B cell (primary cell): ENCODE results near the gene IL4R. TPM values are rescaled to one million over a fixed set of nuclear protein-coding genes. Genes with fewer than 3 reads are reported as not detected.

Experiments
- ATAC-seq: fragments of 200-7000 bp; cut with Tn5 transposase; one replicate; pipeline ENCODE4 v1.10.0; 2021; ENCODE audit warnings: low read depth, mild to moderate bottlenecking, moderate number of reproducible peaks, moderate library complexity
- CTCF ChIA-PET: fragments of 350-600 bp; sonication (Branson Sonifier 250); formaldehyde crosslinking; loops from one replicate; lab custom pipeline; 2021; ENCODE audit warnings: antibody characterized with exemption, inconsistent platforms; lab: Charles Lee
- POLR2A ChIA-PET: fragments of 350-600 bp; sonication (Branson Sonifier 250); formaldehyde crosslinking; loops from one replicate; lab custom pipeline; 2021; ENCODE audit warnings: antibody characterized with exemption; lab: Charles Lee
- DNase-seq: peaks from one replicate; pipeline ENCODE4 v3.0.0; 2013
- H2AFZ ChIP-seq: 2 replicates; pipeline ENCODE4 v1.6.1; 2012; ENCODE audit warnings: mild to moderate bottlenecking, low read depth, low read length; ENCODE audit not compliant: insufficient read depth, poor library complexity, severe bottlenecking
- H3K27ac ChIP-seq, 2 donors: 1 replicate in 1 of 2; 2 replicates in 1 of 2; pipeline ENCODE4 v1.5.1; 2012 to 2013; ENCODE audit warnings: low read length in 2 of 2, mild to moderate bottlenecking in 2 of 2, moderate library complexity in 1 of 2
- H3K27me3 ChIP-seq, 4 experiments: fragments of 200-600 bp in 1 of 4; sonication (generic) in 1 of 4; replicated peaks in 1 of 4; 1 replicate in 2 of 4; 2 replicates in 2 of 4; pipeline versions ENCODE4 v1.6.1 to v1.7.0; 2013 to 2016; ENCODE audit warnings: low read length in 3 of 4, mild to moderate bottlenecking in 2 of 4, mixed read lengths in 1 of 4, moderate library complexity in 1 of 4; ENCODE audit not compliant: insufficient read depth in 4 of 4, control insufficient read depth in 3 of 4; ENCODE audit errors: control extremely low read depth in 1 of 4
- H3K36me3 ChIP-seq, 2 experiments: replicated peaks in 1 of 2; 1 replicate in 1 of 2; 2 replicates in 1 of 2; pipeline versions ENCODE4 v1.6.1 to v1.7.1; 2013; ENCODE audit warnings: low read length in 1 of 2; ENCODE audit not compliant: insufficient read depth in 2 of 2, control insufficient read depth in 1 of 2; ENCODE audit errors: control extremely low read depth in 1 of 2, extremely low read depth in 1 of 2
- H3K4me1 ChIP-seq, 2 donors: fragments of 200-600 bp in 1 of 2; sonication (generic) in 1 of 2; 1 replicate in 1 of 2; 2 replicates in 1 of 2; pipeline versions ENCODE4 v1.5.1 to v1.6.1; 2013 to 2017; ENCODE audit warnings: low read length in 2 of 2; ENCODE audit not compliant: control insufficient read depth in 2 of 2, insufficient read depth in 2 of 2
- H3K4me2 ChIP-seq: replicated peaks from 2 replicates; pipeline ENCODE3; 2012; ENCODE audit warnings: mild to moderate bottlenecking, low read depth, low read length; ENCODE audit not compliant: poor library complexity, severe bottlenecking
- H3K4me3 ChIP-seq, 5 experiments: fragments of 200-600 bp in 1 of 5; sonication (generic) in 1 of 5; 1 replicate in 3 of 5; 2 replicates in 2 of 5; pipeline versions ENCODE4 v1.5.1 to v1.7.0; 2011 to 2016; ENCODE audit warnings: low read length in 4 of 5, mild to moderate bottlenecking in 4 of 5, low read depth in 2 of 5, control low read depth in 1 of 5, moderate library complexity in 1 of 5; ENCODE audit not compliant: insufficient read depth in 1 of 5; ENCODE audit errors: control extremely low read depth in 1 of 5, extremely low read depth in 1 of 5
- H3K79me2 ChIP-seq: fragments of 200-600 bp; sonication (generic); one replicate; pipeline ENCODE4 v1.6.0; 2016; ENCODE audit warnings: low read length; ENCODE audit not compliant: control insufficient read depth, insufficient read depth
- H3K9ac ChIP-seq: fragments of 200-600 bp; sonication (generic); 2 replicates; pipeline ENCODE4 v1.6.1; 2017; ENCODE audit warnings: mild to moderate bottlenecking, low read length, moderate library complexity
- H3K9me3 ChIP-seq, 3 donors: one replicate each; pipeline versions ENCODE4 v1.6.1 to v1.7.1; 2013; ENCODE audit warnings: low read length in 2 of 3; ENCODE audit not compliant: control insufficient read depth in 2 of 3, insufficient read depth in 1 of 3; ENCODE audit errors: control extremely low read depth in 1 of 3
- H4K20me1 ChIP-seq: 2 replicates; pipeline ENCODE4 v1.6.0; 2012; ENCODE audit warnings: mild to moderate bottlenecking, low read length; ENCODE audit not compliant: insufficient read depth, control insufficient read depth, poor library complexity, severe bottlenecking
- H3K27ac Mint-ChIP-seq: one replicate; pipeline ENCODE4 v1.8.0; 2021; ENCODE audit warnings: mixed read lengths
- H3K27me3 Mint-ChIP-seq: one replicate; pipeline ENCODE4 v1.8.0; 2021; ENCODE audit warnings: mixed read lengths
- H3K4me1 Mint-ChIP-seq: one replicate; pipeline ENCODE4 v1.8.0; 2021; ENCODE audit warnings: mixed read lengths
- H3K4me3 Mint-ChIP-seq: one replicate; pipeline ENCODE4 v1.8.0; 2021; ENCODE audit warnings: mixed read lengths
- H3K9me3 Mint-ChIP-seq: one replicate; pipeline ENCODE4 v1.8.0; 2022; ENCODE audit warnings: mixed read lengths; ENCODE audit not compliant: insufficient read depth
- CTCF ChIP-seq: fragments of 200-600 bp; IDR thresholded peaks from one replicate; pipeline ENCODE4 v1.8.0; 2022; ENCODE audit warnings: antibody characterized with exemption, mild to moderate bottlenecking
- EZH2 ChIP-seq: IDR thresholded peaks from 2 replicates; pipeline ENCODE4 v1.6.1; 2012; ENCODE audit warnings: borderline replicate concordance, low read depth, mild to moderate bottlenecking, moderate library complexity, low read length; ENCODE audit not compliant: insufficient read depth, poor library complexity, severe bottlenecking
- WGBS: methylation state at CpG from one replicate; pipeline ENCODE4 v1.1.5; 2013; ENCODE audit warnings: missing lambda C conversion rate; ENCODE audit not compliant: insufficient coverage; 5-methylcytosine and 5-hydroxymethylcytosine counted together
- intact Hi-C: fragments of 100-400 bp; cut with micrococcal nuclease; formaldehyde crosslinking; loops from one replicate; pipeline ENCODE4 v1.10.0; 2022
- polyA plus RNA-seq: library from polyadenylated mRNA; depleted of rRNA; stranded (reverse); fragments of >200 nt; gene quantifications from 2 replicates; pipeline ENCODE4 v1.2.3, GENCODE V29; 2012
- total RNA-seq, 2 donors: library from RNA; stranded (reverse); fragments of 120-200 nt in 1 of 2; gene quantifications; 1 replicate in 1 of 2; 2 replicates in 1 of 2; pipeline versions ENCODE4 v1.2.3 to v1.2.4, GENCODE V29; 2013 to 2022

Gene IL4R
- total and polyA plus RNA-seq, 2 donors (not counting 1 experiment from before 2014, with no cell fraction given): 311 to 966 TPM

- no peaks in the 10 kb centered on the region for H3K36me3 ChIP-seq
- peaks cover 53 to 58% of the 10 kb centered on the region in 2 donors for H3K4me1 ChIP-seq
- no peaks in the 10 kb centered on the region for H3K27me3 ChIP-seq
- Mint-ChIP-seq H3K9me3 (peaks cover 8% of the 10 kb centered on the region), H3K4me1 (peaks cover 56% of the 10 kb centered on the region), H3K27ac (peak overlapping the region; percentile 61), H3K27me3 (no peaks in the 10 kb centered on the region), H3K4me3 (no peak overlapping the region)
- H3K9ac ChIP-seq: no peak overlapping the region
- no peaks in the 10 kb centered on the region for H3K79me2 ChIP-seq
- DNase-seq: no peak
- POLR2A ChIA-PET: interaction anchor here (0.7 to 0.8 kb wide), 2 partner anchors 9 to 68 kb away, joined by 3 read pairs; no protein-coding TSS in a partner anchor
- H3K4me3 ChIP-seq: no peak overlapping the region
- no peak for ATAC-seq
- H3K4me2 ChIP-seq: peak overlapping the region; percentile 25
- TF ChIP-seq CTCF (no peak), EZH2 (no peak)
- H4K20me1 ChIP-seq: no peaks in the 10 kb centered on the region
- no peaks in the 10 kb centered on the region for H3K9me3 ChIP-seq
- CTCF ChIA-PET: no interaction called here
- WGBS: 90% methylated on average over 2 of the region's 5 CpGs
- H3K27ac ChIP-seq: peak overlapping the region in 1 of 2 donors; percentile 74
- no peak overlapping the region for H2AFZ ChIP-seq
- intact Hi-C loops: no loop called here
These were observed 8.7 kb upstream of the IL4R start for GRCh38 chr16:27304881-27305745.

- ChIA-PET POLR2A (interaction anchor here (0.7 to 0.8 kb wide), 2 partner anchors 10 to 69 kb away, joined by 3 read pairs; no protein-coding TSS in a partner anchor), CTCF (no interaction called here)
- over 99% methylated on average over 7 of the region's 9 CpGs for WGBS
- Histone ChIP-seq H4K20me1 (no peaks in the 10 kb centered on the region), H3K9ac (no peak overlapping the region), H3K36me3 (no peaks in the 10 kb centered on the region), H3K9me3 (no peaks in the 10 kb centered on the region), H3K4me2 (no peak overlapping the region), H3K4me1 (peaks cover 45 to 52% of the 10 kb centered on the region in 2 donors), H3K4me3 (no peak overlapping the region), H3K27me3 (no peaks in the 10 kb centered on the region), H3K79me2 (no peaks in the 10 kb centered on the region), H3K27ac (peak overlapping the region in 1 of 2 donors; percentile 74), H2AFZ (no peak overlapping the region)
- Mint-ChIP-seq H3K4me1 (peaks cover 57% of the 10 kb centered on the region), H3K4me3 (no peak overlapping the region), H3K27me3 (no peaks in the 10 kb centered on the region), H3K27ac (no peak overlapping the region), H3K9me3 (peaks cover 8% of the 10 kb centered on the region)
- TF ChIP-seq CTCF: no peak
- TF ChIP-seq EZH2: no peak
- DNase-seq: no peak
- intact Hi-C loops: no loop called here
- ATAC-seq: no peak
These were observed 7.8 kb upstream of the IL4R start for GRCh38 chr16:27305839-27306442.
